HG03060 (cell line): Measurements from ENCODE around the gene SLC22A4.

Experiments used
- ATAC-seq: cut with Tn5 transposase; IDR thresholded peaks from one replicate; pipeline ENCODE4 v1.9.1; 2021; ENCODE audit warnings: low read depth, moderate number of reproducible peaks; ENCODE audit not compliant: unreplicated experiment

Gene SLC22A4

DNA sequence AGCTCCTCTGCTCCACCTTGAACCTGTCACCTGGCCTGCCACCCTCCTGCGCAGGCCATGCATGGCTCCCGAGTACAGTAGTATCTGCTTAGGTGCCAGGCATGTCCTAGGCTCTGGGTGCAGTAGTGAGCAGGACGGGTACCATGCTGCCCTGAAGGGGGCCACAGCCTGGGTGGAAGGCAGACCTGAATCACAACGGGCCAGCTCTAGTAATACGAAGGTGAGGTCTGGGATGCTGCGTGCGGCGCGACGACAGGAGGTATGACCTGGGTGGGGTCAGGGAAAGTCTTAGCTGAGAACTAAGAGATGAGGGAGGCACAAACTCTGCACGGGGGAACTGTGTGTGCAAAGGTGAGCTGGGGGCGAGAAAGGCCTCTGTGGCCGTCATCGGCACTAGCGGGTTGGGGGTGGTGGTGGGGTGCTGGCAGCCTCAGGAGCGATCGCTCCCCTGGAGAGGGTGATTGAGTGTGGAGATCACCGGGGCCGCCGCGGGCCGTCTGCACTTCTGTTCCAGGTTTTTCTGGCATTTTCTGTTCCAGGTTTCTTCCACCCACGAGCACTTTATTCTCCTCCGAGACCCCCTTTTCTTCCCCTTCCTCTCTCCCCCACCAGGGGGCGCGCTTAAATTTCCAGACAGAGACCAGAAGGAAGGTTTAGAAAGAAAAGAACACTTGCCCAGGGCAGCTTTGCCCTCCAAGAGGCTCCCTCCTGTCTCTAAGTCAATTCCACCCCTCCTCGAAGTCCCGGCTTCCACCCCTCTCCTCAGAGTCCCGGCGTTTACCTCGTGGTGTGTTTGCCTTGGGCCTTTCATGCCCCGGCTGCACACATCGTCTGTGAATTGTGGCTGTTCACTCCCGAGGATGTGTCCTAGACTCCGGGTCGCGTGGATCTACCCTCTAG, 21.6 kb upstream of the SLC22A4 start:
- no peak for ATAC-seq

DNA sequence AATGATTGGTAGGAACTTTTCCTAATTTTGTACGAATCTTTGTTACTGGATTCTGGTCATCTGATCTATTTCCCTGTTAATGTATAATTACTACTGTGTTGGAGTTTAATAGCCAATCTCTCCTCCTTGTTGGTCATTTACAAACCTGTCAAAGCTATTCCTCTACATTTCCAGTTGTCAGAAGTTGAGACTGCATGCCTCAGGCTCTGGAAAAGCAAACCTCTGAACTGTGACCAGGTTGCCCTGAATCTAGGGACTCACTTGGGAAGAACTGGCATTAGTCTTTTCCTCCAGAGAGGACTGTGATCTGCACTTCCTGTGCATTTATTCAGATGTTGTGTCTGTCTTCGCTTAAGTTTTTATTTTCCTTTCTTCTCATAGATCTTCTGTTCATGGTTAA, 20.6 kb upstream of the SLC22A4 start:
- no peak for ATAC-seq

- ATAC-seq, result no peak
Observed at GRCh38 chr5:132274050-132274792, 20.0 kb upstream of the SLC22A4 start.

GRCh38 chr5:132275367-132276220, 18.6 kb upstream of the SLC22A4 start:
- ATAC-seq, result no peak

DNA sequence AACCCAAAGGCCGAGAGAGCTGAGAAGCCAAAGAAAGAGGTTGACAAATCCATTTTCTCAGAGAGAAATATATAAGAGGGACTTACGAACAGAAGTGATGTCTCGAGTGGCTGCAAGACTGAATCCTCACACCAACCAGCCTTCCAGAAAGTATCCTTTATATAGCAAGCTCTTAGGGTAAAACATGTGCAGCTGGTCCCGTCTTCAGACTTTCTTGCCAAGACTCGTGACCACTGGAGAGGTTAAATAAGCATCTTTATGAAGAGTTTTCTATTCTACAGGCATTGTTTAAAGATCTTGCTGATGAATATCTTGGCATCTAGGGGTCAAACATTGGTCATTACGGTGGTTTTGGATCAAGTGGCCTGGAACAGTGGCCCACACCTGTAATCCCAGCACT, 16.9 kb upstream of the SLC22A4 start:
- no peak for ATAC-seq

DNA sequence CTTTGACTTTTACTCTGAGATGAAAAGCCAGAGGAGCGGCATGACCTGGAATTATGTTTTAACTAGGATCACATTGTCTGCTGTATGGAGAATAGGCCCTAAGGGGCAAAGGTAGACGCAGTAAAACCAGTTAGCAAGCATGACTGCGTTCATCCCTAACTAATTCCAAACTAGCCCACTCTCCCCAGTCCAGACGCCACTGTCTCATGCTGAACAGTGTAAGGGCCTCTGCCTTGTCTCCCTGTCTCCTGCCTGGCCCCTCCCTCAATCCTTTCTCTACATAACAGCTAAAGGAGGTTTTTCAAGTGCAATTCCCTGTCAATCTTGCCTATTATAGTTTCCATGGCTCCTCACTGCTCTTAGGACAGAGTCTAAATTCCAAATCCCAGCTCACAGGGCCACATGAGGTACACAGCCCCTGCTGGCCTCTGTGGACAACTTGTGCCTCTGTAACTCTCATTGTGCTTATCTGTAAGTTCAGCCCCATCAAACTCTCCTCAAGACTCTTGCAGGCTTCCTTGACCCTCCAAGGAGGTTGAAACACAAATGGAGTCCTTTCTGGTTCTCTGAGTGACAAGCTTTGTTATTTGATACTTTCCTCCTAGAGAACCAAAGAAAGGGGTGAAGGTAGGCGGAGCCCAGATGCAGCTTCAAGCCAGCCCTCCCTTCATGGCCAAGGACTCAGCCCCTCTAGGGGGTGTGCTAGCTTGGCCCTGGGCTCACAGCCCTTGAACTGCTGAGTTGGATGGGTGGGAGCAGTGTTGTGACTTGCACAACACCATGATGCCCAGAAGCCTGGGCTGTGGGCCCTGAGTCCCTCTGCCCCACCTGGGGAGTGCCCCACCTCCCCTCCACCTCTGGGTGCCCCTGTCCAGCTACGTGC, 16.0 kb upstream of the SLC22A4 start:
- no peak for ATAC-seq

DNA sequence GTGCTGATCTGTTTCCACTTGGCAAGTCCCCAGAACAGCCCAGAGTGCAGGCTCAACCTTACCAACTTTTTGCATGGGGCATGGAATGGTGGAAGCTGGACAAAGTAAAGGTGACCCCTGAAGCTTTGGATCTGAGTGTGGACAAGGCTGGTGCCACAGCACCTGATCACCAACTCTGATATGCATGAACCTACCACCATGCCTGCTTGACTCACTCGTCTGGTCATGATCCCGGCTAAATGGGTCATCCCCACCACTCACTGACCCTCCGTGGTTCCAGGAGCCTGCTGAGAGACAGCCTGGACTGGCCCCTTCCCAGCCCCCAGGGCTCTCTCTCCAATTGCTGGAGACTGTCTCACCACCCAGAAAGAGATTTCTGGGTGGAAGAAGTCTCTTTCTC, 14.4 kb upstream of the SLC22A4 start:
- no peak for ATAC-seq

- no peak for ATAC-seq
Observed at GRCh38 chr5:132280371-132281240, 13.6 kb upstream of the SLC22A4 start.

- no peak for ATAC-seq
Observed at GRCh38 chr5:132281856-132282614, 12.2 kb upstream of the SLC22A4 start.

DNA sequence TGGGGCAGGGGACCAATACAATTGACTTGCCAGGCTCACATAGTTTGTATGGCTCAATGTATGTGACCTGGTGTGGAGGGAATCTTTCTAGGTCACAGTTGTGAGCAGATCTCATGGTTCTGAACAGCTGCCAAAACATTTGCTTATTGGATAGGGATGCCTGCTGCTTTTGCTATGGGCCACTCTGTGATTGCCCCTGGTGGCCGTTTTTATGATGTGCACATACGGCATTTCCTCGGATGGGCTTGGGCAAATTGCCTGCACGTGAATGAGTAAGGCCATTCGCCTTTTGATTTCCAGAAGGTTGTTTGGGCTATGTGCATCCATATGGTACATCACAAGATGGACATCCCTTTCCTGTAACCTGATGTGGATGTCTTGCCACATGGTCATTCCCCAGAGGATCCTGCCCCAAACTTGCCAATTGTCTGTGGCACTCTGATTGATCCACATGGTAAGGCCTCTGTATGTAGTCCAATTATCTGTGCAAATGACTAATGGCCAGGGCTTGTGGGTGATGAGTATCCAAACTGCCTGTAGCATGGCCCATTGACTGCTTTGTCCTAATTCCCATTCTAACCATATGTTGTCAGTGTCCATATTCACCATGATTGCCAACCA, 10.7 kb upstream of the SLC22A4 start:
- ATAC-seq, result no peak

- no peak for ATAC-seq
Observed at GRCh38 chr5:132289097-132289496, 5.1 kb upstream of the SLC22A4 start.

DNA sequence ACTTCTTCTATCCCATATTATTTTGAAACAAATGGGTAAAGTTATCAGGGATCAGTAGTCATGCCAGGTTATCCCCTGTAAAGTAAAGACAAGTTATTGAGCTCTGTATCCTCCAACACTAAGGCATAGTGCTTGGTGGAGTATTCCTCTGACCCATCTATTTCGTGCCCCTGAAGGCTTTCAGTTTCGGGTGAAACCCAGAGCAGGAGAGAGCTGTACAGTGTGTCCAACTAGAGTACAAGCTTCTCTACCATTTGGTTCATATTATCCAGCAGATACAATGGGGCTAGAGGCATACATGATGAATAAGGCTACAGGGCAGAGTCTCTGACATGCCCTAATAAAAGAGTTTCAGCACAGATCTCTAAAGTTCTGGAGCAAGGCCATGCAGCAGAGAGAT, 3.2 kb upstream of the SLC22A4 start:
- ATAC-seq, result no peak

DNA sequence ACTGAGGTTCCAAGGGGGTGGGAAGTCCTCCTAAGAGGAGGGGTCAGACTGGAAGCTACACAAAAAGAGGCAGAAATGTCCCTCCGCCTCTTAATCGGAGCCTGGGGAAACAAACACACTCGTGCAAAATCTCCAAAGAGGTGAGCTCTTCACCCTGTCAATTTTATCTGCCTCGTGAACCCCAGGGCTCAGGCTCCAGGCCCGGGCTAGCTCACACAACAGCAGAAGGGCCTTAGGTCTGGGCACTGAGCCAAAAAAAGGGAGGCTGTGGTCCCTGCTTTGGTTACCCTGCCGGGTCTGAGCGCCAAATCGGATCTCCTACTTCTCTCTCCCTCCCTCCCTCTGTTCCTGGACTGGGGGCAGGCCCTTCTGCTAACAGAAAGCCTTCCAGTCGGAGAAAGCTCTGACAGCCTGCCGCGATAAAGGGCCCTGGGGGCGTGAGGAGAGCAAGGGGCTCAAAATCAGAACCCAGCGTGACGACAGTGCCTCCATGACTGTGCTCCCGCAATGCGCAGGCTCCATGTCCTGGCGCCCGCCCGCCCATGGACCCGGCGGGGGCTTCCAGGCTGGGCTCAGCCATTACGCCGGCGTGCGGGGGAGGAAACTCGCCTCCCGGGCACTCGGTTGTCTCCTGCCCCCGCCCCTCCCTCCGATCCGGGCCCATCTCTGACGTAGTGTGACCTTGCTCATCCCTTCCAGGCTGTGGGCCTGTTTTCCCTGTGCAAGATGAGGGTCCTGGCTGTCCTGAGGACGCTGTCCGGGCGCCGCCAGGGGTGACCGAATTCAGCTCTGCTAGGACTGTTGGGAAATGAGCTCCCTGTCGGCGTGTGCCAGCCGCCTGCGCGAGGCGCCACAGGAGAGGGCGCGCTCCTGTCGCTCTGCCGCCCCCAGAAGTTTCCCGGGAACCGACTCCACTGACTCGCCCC, 865 bp upstream of the SLC22A4 start:
- ATAC-seq, result no peak

- no peak for ATAC-seq
Observed at GRCh38 chr5:132294728-132295504, 722 bp downstream of the SLC22A4 start.

DNA sequence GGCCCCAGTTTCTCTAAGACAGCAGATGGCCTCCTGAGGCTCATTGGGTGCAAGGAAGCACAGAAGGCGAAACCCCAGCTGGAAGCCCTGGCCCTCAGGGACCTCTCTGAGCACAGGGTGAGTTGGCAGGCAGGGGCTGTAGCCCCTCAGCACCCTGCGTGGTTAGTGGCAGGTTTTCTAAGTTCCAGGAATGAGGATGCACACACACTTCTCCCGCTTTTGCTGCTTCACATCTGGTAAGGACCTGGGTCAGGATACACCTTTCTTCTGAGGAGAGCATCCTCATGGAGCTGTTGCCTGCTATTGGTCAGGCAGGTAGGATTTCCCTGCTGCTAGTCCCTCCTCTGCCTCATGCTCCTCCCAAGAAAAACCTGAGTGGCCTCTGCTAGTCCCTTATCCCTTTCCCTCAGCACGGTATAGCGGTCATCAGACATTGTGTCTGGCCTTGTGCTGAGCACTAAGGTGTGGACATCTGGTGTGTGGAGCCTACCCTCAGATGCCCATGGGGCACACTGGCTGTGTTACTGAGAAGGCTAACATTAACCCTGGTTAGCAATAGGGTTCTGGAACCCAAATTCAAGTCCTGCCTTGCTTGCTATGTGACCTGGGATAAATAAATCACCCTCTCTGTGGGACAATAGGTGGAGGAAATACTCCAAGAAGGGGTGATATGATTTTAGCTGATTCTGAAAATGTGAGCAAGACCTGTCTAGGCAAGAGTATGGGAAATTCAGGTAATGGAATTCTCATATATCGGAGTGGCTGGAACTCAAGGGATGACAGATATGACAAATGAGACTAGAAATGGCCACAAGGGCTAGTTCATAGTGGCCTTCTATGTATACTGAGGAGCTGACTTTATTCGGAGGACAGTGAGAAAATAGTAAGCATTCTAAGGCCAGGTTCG, 1.6 kb downstream of the SLC22A4 start:
- ATAC-seq, result no peak
